GM21526 (cell line): Measurements from ENCODE around the gene COL13A1.

Experiments used
- ATAC-seq: cut with Tn5 transposase; IDR thresholded peaks from one replicate; pipeline ENCODE4 v1.9.1; 2021; ENCODE audit warnings: moderate library complexity; ENCODE audit not compliant: unreplicated experiment, low FRiP score

Gene COL13A1

DNA sequence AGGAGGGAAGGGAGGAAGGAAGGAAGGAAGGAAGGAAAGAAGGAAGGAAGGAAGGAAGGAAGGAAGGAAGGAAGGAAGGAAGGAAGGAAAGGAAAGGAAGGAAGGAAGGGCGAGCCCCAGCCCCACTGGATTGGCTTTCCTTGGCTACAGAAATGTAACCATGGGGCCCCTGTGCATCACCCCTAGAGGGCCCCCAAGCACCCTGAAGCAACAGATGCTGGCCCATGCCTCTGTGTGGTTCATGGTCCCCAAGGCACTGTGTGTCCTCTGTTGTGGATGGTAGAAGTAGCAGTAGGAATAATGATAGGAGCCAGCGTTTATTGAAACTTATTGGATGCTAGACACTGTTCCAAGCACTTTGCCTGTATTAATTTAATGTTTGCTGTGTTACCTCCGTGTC lies 134.4 kb downstream of the COL13A1 start:
- ATAC-seq: no peak

DNA sequence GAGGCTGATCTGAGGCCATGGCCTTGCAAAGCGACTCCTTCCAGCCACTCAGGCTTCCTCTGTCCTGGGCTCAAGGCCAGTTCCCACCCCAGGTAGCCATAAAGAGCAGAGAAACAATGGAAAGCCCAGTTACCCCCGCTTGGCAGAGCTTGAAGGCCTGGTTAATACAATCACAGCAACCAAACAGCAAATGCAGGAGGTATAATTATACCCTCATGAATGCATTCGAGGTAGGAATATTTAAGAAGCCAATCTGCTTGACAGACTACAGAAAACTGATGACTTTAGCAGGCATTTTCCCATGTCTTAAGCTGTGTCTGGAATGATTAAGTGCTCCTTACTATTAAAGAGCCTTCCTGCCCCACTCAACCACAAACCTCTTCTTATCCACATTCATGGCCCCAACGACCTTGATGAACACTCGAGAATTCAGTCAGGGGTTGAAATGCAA lies 136.9 kb downstream of the COL13A1 start:
- no peak for ATAC-seq

DNA sequence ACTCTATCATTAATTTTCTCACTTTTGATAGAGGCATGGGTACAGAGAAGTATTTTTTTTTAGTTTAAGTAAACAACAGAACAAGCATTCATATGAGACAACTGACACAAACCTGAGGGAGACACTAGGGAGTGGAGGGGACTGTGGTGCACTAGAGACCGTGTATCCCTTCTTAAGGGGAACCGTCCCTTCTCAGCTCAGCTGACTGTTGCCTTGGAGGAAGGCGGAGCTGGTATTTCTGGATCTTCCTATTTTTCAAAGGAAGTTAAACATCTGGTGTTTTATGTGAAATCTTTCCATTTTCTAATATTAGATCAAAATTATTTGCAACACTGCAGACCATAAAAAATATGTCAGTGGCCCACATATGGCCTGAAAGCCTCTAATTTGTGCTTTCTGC lies 137.4 kb downstream of the COL13A1 start:
- no peak for ATAC-seq

DNA sequence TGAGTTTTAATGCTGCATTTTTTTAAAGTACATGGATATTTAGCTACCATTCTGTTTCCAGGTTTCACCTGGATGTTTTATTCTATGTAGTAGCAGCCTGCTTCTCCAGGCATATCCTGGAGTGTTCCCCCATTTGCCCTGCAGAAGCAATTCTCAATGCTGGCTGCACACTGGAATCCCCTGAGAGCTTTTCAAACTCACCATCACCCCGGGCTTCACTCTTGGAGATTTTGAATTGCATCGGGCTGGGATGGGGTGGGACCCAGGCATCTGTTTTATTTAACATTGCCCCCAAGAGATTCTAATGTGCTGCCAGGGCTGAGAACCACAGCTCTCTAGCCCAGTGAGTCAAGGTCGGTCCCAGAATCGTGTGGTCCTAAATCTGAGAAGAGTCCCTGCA lies 137.8 kb downstream of the COL13A1 start:
- no peak for ATAC-seq

DNA sequence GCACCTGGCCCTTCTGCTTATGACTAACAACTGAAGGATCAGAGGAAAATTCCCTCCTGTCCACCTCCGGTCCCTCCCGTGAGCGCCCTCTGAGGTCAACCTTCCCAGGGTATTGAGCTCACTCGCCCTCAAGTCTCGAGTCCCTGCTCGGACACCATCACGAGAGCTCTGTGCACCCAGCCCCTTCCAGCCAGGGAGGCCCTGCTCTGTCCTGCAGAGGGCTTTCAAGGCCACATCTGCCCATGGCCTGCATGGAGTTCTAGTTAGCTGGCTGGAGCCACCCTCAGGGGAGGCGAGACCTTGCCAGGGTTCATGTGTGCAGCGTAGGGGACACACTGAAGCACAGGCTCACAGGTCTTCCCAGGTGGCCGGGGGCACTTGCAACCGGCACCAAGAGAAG lies 140.0 kb downstream of the COL13A1 start:
- no peak for ATAC-seq

DNA sequence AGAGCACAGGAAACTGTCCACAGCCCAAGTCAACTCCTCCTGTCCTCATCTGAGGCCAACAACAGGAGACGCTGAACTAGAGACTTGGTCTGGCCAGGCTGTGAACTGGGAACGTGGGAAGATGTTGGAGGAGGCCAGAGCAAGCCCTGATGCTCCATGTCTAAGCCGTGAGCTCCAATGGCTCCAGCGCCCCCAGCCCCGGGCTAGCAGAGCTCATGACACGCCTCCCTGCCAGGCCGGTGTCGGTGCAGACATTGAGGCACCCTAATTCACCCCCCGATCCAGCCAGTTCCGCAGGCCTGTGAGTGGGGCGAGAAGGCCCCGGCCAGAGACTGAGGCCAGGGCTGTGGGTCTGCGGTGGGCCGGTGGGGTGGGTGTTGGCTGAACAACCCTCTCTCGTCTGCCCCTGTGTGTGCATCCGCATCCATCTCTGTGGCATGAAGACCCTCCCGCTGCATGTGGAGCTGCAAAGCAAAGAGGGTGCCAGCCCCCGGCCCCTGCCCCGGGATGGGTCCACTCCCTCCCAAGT lies 141.7 kb downstream of the COL13A1 start:
- ATAC-seq: no peak

DNA sequence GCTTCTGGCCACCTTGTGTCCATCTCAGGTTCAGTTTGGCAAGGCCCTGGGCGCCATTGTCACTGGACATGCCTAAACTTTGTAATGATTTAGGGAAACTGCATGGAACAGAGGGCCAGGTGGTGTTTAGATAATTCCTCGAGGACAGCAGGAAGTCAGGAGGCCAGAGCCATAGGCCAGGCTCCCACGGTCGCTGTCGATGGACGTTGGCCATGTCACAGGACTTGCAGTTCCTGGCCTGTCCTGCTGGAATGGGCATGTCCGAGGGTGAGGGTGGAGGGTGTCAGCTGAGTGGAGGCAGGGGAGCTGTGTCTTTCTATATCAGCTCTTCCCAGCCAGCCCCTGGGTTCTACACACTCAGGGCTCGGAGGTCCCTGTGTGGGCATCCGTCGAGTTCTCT lies 143.1 kb downstream of the COL13A1 start:
- no peak for ATAC-seq

DNA sequence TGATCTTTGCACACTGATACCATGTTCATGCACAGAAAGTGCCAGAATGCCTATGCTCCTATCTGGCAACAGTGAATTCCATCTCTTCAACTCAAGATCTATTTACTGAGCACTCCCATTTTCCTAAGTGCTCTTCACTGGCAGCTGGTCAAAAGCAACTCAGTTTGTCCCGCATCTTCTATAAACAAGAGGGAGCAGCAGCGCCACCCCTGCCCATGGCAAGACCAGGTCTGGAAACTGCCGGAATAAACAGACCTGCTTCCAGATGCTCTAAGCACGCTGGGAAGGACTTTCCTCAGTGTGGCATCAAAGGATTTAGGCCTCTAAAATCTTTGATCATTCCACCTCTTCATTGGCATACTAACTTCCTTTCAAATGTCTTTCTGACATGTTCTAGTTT lies 146.6 kb downstream of the COL13A1 start:
- ATAC-seq: no peak

DNA sequence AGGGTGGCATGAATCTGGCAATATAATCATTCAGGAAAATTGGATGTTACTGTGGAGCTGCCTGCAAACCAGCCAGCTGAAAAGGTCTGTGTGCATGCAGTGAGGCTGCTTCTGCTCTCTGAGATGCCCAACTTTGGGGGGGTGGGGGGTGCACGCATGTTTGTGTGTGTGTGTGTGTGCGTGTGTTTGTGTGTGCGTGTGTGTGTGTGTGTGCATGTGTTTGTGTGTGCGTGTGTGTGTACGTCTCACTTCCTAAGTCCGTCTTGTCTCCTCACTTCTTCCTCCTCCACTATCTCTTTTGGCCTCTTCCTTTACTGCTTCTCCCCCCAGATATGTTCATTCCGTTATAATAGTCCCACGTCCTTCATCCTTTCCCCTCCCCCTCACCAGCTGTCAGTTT lies 148.1 kb downstream of the COL13A1 start:
- no peak for ATAC-seq

DNA sequence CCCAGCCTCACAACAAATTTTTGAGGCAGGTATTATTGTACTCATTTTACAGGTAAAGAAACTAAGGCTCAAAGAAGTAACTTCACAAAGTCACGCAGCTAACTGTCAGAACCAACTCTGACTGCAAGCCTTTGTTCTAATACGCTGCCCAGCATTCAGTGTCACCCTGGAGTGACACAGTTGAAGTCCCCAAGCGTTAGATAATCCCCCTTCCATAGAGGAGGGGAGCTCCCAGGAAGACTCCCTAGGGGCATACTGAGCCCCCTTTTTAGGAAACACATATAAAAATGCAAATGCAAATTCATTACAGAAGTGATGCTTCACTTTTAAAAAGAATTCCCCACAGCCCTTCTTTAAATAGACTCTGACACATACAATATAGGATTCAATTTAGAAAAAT lies 150.0 kb downstream of the COL13A1 start:
- no peak for ATAC-seq

DNA sequence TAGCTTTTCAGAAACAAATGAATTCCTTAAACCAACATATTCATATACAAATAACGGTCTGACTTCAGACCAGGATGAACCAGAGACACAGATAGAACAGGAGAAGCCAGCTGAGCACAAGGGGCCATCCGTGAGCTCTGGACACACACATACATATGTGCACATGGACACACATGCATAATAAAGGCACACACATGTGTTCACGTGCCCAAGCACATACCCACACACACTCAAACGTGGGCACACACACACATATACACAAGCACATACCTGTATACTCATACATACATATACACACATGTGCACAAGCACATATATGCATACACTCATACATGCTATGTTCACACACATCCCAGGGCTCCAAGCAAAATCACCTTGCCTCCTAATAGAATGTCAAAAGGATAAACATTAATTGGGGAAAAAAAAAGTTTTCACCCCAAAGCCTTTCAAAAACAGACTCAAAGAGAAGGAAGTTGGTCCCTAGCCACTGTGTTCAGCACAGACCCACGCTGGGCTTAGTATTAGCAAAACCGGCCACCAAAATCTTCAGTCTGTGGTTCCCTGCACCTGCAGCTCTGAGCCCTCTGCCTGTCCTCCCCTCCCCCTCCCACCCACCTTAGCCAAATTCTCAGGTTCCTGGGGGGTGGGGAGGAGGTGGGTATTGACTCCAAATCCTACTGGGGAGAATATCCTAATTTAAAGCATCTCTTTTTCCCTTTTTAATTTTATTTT lies 150.5 kb downstream of the COL13A1 start:
- ATAC-seq: no peak

DNA sequence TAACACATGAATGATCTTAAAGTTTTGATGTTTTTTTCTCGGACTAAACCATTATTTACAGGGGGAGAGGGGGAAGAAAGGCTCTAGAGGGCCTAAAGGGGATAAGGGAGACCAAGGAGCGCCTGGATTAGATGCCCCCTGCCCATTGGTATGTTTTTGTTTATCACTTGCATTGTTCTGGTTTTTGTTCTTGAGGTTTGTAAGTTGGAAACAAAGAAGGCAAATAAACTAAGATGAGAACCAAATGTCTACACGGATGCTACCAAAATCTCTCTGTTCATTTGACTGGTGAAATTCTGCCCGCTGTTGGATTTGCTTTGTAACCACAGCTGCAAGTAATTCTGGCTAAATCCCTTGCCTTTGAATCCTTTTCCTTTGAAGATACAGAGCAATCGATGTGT lies 151.1 kb downstream of the COL13A1 start:
- no peak for ATAC-seq

DNA sequence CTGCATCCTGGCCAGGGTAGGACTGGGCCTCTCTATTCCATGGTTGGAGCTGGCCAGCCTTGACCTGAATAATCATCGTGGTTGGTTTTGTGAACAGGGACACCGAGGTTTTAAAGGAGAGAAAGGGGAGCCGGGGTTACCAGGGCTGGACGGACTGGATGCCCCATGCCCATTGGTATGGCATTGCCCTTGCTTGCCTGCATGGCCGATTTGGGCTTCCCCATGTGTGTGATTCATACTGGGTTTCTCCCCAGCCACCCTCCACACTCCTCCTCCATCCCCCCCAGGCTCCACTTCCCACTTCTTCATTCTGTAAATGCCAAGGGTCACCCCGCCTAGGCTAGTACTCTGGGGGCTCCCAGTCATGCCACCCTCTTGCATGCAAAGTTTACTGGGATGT lies 152.1 kb downstream of the COL13A1 start:
- no peak for ATAC-seq

DNA sequence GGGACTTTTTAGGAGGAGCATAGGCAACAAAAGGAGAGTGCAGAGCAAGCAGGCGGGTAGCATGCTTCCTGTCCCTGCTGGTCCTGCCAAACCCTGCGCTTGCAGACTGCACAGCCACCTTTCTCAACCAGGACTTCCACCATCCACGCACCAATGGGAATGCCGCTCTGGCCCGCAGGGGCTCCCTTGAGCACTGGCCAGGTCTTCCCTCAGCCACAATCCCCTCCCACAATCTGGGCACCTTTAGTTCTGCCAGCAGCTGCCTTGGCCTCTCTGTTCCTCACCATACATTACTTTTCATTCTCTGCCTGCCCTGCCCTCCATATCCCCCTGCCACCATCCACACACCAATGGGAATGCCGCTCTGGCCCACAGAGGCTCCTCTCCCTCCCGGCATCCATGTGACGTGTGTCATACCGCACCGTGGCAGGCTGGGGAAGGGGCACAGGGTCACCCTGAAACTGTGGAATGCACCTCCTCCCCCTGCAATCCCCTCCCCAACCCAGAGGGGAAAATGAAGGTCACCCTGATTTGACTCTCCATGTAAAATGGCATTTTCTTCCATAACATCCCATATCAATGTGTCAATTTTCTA lies 153.6 kb downstream of the COL13A1 start:
- ATAC-seq: no peak

DNA sequence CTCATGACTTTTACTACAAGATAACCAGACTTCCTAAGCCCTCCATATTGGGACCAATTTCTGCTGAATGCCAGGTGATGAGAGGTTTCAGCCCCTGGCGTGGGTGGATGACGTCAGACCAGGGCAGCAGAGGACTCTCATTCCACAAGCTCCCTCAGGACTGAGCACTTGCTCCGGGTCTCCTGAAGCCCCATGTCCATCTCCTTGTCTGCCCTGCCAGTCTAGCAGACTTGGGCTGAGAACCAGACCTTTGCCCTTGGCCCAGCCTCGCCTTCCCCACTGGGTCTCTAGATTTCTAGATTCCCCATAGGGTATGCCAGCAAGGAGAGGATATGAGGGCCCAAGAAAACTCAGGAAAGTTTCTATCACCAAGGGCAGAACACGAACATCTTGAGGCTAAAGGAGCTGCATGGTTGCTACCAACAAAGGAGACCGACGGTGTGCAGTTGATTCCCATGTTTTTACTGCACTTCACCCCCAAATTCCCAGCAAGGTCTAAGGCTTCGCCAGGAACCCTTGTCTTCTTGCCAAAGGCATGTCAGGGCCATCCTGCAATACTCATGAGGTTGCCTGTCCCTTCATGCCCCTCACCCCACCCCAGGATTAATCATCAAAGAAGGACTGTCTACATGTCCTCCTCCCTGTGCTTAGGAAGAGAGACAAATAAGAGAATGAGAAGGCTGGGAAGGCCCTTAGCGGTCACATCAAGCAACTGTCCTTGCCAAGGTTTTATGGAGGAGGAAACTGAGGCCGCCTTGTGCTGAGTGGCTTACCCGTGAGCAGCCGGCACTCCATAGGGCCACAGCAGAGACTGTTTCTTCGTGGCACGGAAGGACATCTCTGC lies 154.4 kb downstream of the COL13A1 start:
- no peak for ATAC-seq

DNA sequence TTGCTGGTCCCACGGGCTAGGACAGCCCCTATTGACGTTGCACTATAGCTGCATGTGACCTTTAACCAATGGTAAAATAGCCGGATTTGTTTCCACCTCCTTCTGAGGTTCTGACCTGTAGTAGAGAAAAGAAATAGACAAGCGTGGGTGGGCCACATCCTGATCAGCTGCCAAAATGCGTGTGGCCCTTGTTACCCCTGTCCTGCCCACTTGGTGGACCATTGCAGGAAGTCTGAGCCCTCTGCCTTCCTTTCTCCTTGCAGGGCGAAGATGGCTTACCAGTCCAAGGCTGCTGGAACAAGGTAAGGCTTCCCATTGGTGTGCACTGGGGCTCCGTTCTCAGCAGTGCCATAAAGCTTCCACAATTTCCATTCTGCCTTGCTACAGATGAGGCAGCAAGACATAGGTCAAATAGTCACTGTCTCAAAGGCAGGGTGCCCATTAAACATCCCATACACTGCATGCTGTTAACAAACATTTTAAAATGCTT lies 155.1 kb downstream of the COL13A1 start:
- no peak for ATAC-seq

DNA sequence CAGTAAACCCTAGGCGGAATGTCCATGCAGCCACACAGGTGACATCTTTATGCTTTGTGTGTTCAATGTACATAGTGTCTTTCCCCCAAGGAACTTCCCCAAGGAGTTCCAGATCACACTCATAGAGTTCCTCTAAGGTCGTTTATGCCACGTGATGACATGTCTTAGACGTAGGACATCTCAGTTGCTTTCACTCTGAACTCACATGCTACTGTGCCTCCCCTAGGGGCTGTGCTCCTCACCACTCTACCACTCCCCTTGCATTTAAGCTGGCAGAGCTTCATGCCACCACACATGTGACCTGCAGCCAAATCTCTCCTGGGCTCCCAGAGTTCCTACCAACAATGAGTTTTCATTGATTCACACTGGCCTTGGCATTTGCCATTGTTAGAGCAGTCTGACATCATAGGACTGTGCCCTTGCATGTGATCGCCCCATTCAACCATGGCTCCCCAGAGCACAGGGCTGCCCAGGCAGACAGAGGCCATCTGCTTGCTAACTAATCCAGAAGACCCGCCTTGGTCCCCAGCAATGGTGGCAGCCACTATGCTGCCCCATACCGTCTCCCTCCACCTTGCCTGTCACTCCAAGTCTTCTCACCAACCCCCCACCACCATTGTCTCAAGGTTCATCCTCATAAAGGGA lies 155.7 kb downstream of the COL13A1 start:
- ATAC-seq: no peak

DNA sequence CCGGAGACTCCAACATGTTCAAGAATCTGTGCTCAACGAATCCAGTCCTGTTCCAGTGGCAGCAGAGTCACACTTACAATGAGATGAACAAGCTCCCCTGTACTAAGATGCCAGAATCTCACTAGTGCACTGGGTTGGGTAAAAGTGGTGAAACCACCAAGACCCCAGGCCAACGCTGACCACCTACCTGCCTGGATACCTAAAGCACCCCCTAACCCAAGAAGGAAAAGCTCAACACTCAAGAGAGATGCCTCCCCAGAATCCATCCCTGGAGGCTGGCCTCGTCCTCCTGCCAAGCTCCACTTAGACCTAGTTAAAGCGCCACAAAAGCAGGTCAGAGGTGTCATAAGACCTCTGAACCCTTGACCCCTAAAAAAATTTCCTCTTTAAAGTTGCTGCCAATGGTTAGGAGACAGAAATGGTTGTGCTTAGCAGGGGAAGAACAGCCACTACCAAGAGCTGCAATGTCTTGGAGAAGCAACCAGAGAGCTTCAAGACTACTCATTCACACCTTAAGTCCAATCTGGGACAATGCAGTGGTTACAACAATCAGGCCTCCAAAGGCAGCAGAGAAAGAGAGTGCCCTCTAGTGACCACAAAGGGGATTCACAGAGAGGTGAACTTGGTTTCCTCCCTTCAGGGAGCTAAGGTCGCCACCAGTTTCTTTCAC lies 156.3 kb downstream of the COL13A1 start:
- ATAC-seq: no peak

DNA sequence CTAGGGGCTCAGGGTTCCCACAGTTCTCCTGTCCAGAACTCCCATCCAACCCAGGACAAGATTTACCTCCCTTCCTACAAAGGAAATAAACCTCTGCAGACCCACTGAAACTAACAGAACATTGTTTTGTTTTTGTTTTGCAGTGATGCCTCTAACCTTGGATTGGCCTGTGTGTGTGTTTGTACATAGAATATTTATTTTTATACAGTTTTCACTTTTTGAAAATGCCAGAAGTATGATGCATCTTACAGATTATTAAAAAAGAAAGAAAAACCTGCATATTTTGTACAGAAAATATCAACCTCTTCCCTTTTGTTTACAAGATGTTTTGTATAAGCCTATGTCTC lies 156.8 kb downstream of the COL13A1 start:
- no peak for ATAC-seq

DNA sequence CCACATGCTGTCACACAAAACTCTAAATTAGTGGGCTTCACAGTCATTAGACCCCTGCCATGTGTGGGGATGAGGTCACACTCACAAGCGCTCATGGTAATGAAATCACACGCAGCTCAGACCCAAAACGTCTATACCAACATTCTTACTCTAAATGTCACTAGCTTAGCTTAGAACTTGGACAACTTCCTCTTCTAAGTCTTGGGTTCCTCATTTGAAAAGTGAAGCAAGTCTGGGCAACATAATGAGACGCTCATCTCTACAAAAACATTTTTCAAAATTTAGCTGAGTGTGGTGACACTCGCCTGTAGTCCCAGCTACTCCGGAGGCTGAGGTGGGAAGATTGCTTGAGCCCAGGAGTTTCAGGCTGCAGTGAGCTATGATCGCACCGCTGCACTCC lies 158.2 kb downstream of the COL13A1 start:
- no peak for ATAC-seq
